Prostate gland (tissue), 2 donors: Measurements from ENCODE around the gene CAP2.

Experiments
- CTCF ChIP-seq, 4 experiments: fragments of 200-600 bp in 2 of 4; fragments of 450-650 bp in 2 of 4; sonication (generic) in 2 of 4; IDR thresholded peaks; 1 replicate in 3 of 4; 2 replicates in 1 of 4; pipeline ENCODE4 v1.5.1; 2016 to 2019; ENCODE audit warnings: antibody characterized with exemption in 4 of 4, mild to moderate bottlenecking in 2 of 4, moderate library complexity in 2 of 4
- POLR2AphosphoS5 ChIP-seq: sonication (generic); formaldehyde crosslinking; IDR thresholded peaks from one replicate; pipeline ENCODE4 v1.6.1; 2017; ENCODE audit warnings: antibody characterized with exemption

GRCh38 chr6:17606606-17607005 lies 213.2 kb downstream of the CAP2 start:
- TF ChIP-seq POLR2AphosphoS5 (no peak), CTCF (IDR thresholded peaks at IDR 0.05) (no peak)
